GM23248 (cell line): ENCODE data around the gene EPS8.

Experiments
- EZH2 ChIP-seq: fragments of 200-600 bp; sonication (generic); IDR thresholded peaks from 2 replicates; pipeline ENCODE4 v1.6.1; 2018; ENCODE audit warnings: antibody characterized with exemption, mild to moderate bottlenecking; ENCODE audit not compliant: insufficient read depth, poor library complexity, severe bottlenecking
- EZH2phosphoT487 ChIP-seq: fragments of 200-600 bp; sonication (generic); IDR thresholded peaks from 2 replicates; pipeline ENCODE4 v1.6.1; 2018; ENCODE audit warnings: antibody characterized with exemption, moderate library complexity, mild to moderate bottlenecking, low read depth; ENCODE audit not compliant: insufficient read depth

DNA sequence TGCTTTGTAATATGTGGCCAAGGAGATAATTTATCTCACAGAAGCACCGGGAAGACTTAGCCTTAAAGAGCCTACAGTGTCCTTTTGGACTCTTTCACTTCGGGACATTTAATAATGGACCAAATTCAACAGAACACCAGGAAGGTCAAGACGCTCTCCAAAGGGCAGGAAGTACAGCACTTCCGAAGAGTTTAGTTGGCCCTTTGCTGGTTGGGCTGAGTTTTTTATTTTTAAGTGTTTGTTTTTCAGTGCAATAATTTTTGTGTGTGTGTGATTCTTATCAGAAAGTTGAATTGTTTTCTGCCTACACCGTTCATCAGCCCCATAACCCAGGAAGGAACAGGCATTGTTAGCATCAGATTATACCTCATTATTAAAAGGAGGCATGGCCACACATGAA, 193.0 kb downstream of the EPS8 start:
- TF ChIP-seq EZH2, result no peak
- TF ChIP-seq EZH2phosphoT487, result no peak
